Measurements from ENCODE around the gene RASAL1.

Gene RASAL1

GRCh38 chr12:113088971-113089756 is 46.4 kb downstream of the RASAL1 start:
- H3K27me3 ChIP-seq (replicated peaks; ENCODE audit: control insufficient read depth, insufficient read depth, low read length): peaks cover 27% of the 10 kb centered on the region
- DNase-seq (ENCODE audit: low read depth): no peak
- H3K9ac ChIP-seq (ENCODE audit: low read length): no peak overlapping the region
- no peaks in the 10 kb centered on the region for H3K9me3 ChIP-seq (ENCODE audit: control insufficient read depth, low read length)
- H3K36me3 ChIP-seq (ENCODE audit: control insufficient read depth, insufficient read depth, low read length, severe bottlenecking): peaks cover 5% of the 10 kb centered on the region
- no peak overlapping the region for H3K4me3 ChIP-seq (ENCODE audit: low read length)
- H3K4me1 ChIP-seq (ENCODE audit: control insufficient read depth, insufficient read depth, low read length): no peaks in the 10 kb centered on the region

DNA sequence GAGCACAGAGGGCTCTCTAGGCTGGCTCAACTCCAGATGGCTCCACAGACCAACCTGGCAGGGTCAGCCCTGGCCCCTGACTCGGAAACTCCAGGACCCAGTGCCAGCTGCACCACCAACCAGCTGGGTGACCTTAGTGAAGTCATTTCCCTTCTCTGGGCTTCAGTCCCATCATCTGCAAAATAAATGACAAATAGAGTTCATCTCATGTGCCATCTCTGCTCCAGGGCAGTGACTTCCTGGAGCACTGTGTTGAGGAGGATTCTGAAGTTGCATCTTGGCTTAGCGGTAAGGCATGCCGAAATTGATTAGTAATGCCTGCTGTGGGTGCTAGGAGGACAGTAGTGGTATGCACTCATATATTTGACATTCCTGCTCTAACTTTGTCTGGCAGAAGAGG is 47.5 kb downstream of the RASAL1 start:
- H3K9ac ChIP-seq (ENCODE audit: low read length): no peak overlapping the region
- no peaks in the 10 kb centered on the region for H3K9me3 ChIP-seq (ENCODE audit: control insufficient read depth, low read length)
- DNase-seq (ENCODE audit: low read depth): no peak
- H3K36me3 ChIP-seq (ENCODE audit: control insufficient read depth, insufficient read depth, low read length, severe bottlenecking): peaks cover 5% of the 10 kb centered on the region
- H3K4me1 ChIP-seq (ENCODE audit: control insufficient read depth, insufficient read depth, low read length): no peaks in the 10 kb centered on the region
- no peak overlapping the region for H3K4me3 ChIP-seq (ENCODE audit: low read length)
- H3K27me3 ChIP-seq (replicated peaks; ENCODE audit: control insufficient read depth, insufficient read depth, low read length): peaks cover 27% of the 10 kb centered on the region

DNA sequence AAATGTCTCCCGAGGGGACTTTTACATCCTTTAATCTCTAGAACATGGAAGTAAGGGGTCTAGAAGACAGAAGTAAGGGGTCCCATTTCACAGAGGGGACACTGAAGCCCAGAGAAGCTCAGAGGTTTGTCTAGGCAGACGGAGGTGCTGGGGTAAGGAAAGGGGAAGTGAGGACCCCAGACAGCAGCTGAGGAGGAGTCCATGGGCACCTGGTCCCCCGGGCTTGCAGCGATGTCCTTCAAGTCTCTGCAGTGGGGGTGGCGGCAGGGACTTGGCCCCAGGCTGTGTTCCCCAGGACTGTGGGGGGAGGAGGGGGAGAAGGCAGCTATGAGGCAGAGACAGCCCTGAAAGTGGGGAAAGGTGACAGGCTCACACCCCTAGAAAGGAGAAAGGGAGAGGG is 48.4 kb downstream of the RASAL1 start:
- H3K9ac ChIP-seq (ENCODE audit: low read length): no peak overlapping the region
- peaks cover 6% of the 10 kb centered on the region for H3K9me3 ChIP-seq (ENCODE audit: control insufficient read depth, low read length)
- peaks cover 1% of the 10 kb centered on the region for H3K4me1 ChIP-seq (ENCODE audit: control insufficient read depth, insufficient read depth, low read length)
- peaks cover 22% of the 10 kb centered on the region for H3K27me3 ChIP-seq (replicated peaks; ENCODE audit: control insufficient read depth, insufficient read depth, low read length)
- no peak for DNase-seq (ENCODE audit: low read depth)
- peaks cover 9% of the 10 kb centered on the region for H3K36me3 ChIP-seq (ENCODE audit: control insufficient read depth, insufficient read depth, low read length, severe bottlenecking)
- H3K4me3 ChIP-seq (ENCODE audit: low read length): no peak overlapping the region

- H3K27me3 ChIP-seq (replicated peaks; ENCODE audit: control insufficient read depth, insufficient read depth, low read length): peaks cover 15% of the 10 kb centered on the region
- no peak overlapping the region for H3K4me3 ChIP-seq (ENCODE audit: low read length)
- H3K9me3 ChIP-seq (ENCODE audit: control insufficient read depth, low read length): peaks cover 6% of the 10 kb centered on the region
- H3K36me3 ChIP-seq (ENCODE audit: control insufficient read depth, insufficient read depth, low read length, severe bottlenecking): peaks cover 9% of the 10 kb centered on the region
- no peak for DNase-seq (ENCODE audit: low read depth)
- H3K9ac ChIP-seq (ENCODE audit: low read length): no peak overlapping the region
- peaks cover 7% of the 10 kb centered on the region for H3K4me1 ChIP-seq (ENCODE audit: control insufficient read depth, insufficient read depth, low read length)
Measured at GRCh38 chr12:113086249-113087164, 49.1 kb downstream of the RASAL1 start.

DNA sequence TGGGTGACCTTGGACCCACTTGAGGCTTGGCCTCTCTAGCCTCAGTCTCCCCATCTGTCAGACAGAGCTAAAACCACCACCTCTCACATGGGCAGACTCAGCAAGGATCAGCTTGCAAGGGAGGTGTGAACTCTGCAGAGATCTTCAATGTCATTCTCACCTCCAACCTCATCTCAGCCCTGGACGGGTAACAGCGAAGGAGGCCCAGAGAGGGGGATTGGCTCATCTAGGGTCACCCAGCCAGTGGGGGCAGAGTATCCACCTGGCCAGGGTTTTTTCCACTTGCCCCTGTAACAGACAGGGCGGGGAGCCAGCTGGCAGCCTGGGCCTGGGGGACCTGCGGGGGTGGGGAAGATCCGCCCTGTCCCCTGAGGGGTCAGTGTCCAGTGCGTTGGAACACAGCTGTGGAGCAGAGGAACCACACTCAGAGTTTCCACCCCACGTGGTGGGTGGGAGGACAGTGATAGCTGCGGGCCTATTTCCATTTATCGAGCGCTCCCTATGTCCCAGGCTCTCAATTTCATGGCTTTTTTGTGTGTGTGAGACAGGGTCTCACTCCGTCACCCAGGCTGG is 51.6 kb downstream of the RASAL1 start:
- peaks cover 9% of the 10 kb centered on the region for H3K36me3 ChIP-seq (ENCODE audit: control insufficient read depth, insufficient read depth, low read length, severe bottlenecking)
- peaks cover 6% of the 10 kb centered on the region for H3K9me3 ChIP-seq (ENCODE audit: control insufficient read depth, low read length)
- peaks cover 25% of the 10 kb centered on the region for H3K4me1 ChIP-seq (ENCODE audit: control insufficient read depth, insufficient read depth, low read length)
- no peak for DNase-seq (ENCODE audit: low read depth)
- H3K9ac ChIP-seq (ENCODE audit: low read length): no peak overlapping the region
- no peak overlapping the region for H3K4me3 ChIP-seq (ENCODE audit: low read length)
- peaks cover 5% of the 10 kb centered on the region for H3K27me3 ChIP-seq (replicated peaks; ENCODE audit: control insufficient read depth, insufficient read depth, low read length)

- peaks cover 9% of the 10 kb centered on the region for H3K27me3 ChIP-seq (replicated peaks; ENCODE audit: control insufficient read depth, insufficient read depth, low read length)
- DNase-seq (ENCODE audit: low read depth): no peak
- peaks cover 6% of the 10 kb centered on the region for H3K9me3 ChIP-seq (ENCODE audit: control insufficient read depth, low read length)
- H3K36me3 ChIP-seq (ENCODE audit: control insufficient read depth, insufficient read depth, low read length, severe bottlenecking): peaks cover 9% of the 10 kb centered on the region
- H3K9ac ChIP-seq (ENCODE audit: low read length): no peak overlapping the region
- H3K4me3 ChIP-seq (ENCODE audit: low read length): no peak overlapping the region
- peaks cover 25% of the 10 kb centered on the region for H3K4me1 ChIP-seq (ENCODE audit: control insufficient read depth, insufficient read depth, low read length)
Measured at GRCh38 chr12:113082486-113083148, 52.9 kb downstream of the RASAL1 start.

DNA sequence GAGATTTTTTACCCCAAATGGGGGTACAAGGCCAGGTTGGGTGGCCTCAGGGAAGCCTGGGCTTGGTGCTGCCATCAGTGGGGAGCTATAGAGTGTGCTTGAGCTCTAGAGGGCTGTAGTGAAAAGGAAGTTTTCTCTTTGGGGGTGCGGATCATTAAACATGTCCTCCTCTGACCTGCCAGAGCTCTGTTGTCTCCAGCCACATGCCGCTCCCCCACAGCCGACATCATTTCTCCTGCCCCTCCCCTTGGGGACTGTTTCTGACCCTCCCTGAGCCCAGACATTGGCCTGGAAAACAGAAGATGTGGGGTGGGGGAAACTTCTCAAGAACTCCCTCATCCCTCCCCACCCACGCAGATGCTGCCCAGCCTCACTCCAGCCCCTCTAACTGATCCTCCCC is 53.7 kb downstream of the RASAL1 start:
- H3K36me3 ChIP-seq (ENCODE audit: control insufficient read depth, insufficient read depth, low read length, severe bottlenecking): peaks cover 9% of the 10 kb centered on the region
- H3K9ac ChIP-seq (ENCODE audit: low read length): peak overlapping the region; percentile 61
- H3K27me3 ChIP-seq (replicated peaks; ENCODE audit: control insufficient read depth, insufficient read depth, low read length): peaks cover 5% of the 10 kb centered on the region
- no peak overlapping the region for H3K4me3 ChIP-seq (ENCODE audit: low read length)
- DNase-seq (ENCODE audit: low read depth): no peak
- peaks cover 6% of the 10 kb centered on the region for H3K9me3 ChIP-seq (ENCODE audit: control insufficient read depth, low read length)
- peaks cover 25% of the 10 kb centered on the region for H3K4me1 ChIP-seq (ENCODE audit: control insufficient read depth, insufficient read depth, low read length)

- H3K4me1 ChIP-seq (ENCODE audit: control insufficient read depth, insufficient read depth, low read length): peaks cover 25% of the 10 kb centered on the region
- peaks cover 3% of the 10 kb centered on the region for H3K36me3 ChIP-seq (ENCODE audit: control insufficient read depth, insufficient read depth, low read length, severe bottlenecking)
- H3K9me3 ChIP-seq (ENCODE audit: control insufficient read depth, low read length): peaks cover 6% of the 10 kb centered on the region
- no peak for DNase-seq (ENCODE audit: low read depth)
- peaks cover 16% of the 10 kb centered on the region for H3K27me3 ChIP-seq (replicated peaks; ENCODE audit: control insufficient read depth, insufficient read depth, low read length)
- H3K4me3 ChIP-seq (ENCODE audit: low read length): no peak overlapping the region
- no peak overlapping the region for H3K9ac ChIP-seq (ENCODE audit: low read length)
Measured at GRCh38 chr12:113077859-113078255, 57.7 kb downstream of the RASAL1 start.

- no peaks in the 10 kb centered on the region for H3K36me3 ChIP-seq (ENCODE audit: control insufficient read depth, insufficient read depth, low read length, severe bottlenecking)
- H3K9me3 ChIP-seq (ENCODE audit: control insufficient read depth, low read length): peaks cover under 1% of the 10 kb centered on the region
- peaks cover 17% of the 10 kb centered on the region for H3K27me3 ChIP-seq (replicated peaks; ENCODE audit: control insufficient read depth, insufficient read depth, low read length)
- no peak for DNase-seq (ENCODE audit: low read depth)
- H3K9ac ChIP-seq (ENCODE audit: low read length): no peak overlapping the region
- peaks cover 26% of the 10 kb centered on the region for H3K4me1 ChIP-seq (ENCODE audit: control insufficient read depth, insufficient read depth, low read length)
- no peak overlapping the region for H3K4me3 ChIP-seq (ENCODE audit: low read length)
Measured at GRCh38 chr12:113077057-113077858, 58.3 kb downstream of the RASAL1 start.

DNA sequence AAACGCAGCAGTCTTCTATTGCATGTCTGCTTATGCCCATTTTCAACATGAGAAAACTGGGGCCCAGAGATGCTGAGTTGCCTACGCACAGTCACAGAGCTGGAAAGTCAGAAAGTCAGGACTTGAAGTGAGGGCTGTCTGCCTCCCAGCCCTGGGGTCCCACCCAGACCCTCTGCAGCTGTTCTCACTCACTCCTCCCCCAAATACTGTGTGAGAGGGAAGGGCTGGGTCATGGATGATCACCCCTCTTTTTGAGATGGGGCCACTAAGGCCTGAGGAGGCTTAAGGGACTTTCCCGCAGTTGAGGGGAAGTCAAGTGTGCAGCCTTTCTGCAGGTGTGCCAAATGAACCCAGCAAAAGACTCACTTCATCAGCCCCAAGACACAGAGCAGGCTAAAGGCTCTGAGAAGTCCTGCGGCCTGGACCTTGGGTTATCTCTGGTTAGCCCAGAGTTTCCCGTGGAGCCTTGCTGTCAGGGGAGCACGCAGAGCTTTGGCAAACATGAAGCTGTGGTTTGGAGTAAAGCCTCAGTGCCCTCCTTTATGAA is 60.4 kb downstream of the RASAL1 start:
- Histone ChIP-seq H3K4me1 (ENCODE audit: control insufficient read depth, insufficient read depth, low read length) (peaks cover 28% of the 10 kb centered on the region), H3K27me3 (replicated peaks; ENCODE audit: control insufficient read depth, insufficient read depth, low read length) (peaks cover 17% of the 10 kb centered on the region), H3K9ac (ENCODE audit: low read length) (no peak overlapping the region), H3K36me3 (ENCODE audit: control insufficient read depth, insufficient read depth, low read length, severe bottlenecking) (no peaks in the 10 kb centered on the region), H3K4me3 (ENCODE audit: low read length) (no peak overlapping the region), H3K9me3 (ENCODE audit: control insufficient read depth, low read length) (no peaks in the 10 kb centered on the region)
- DNase-seq (ENCODE audit: low read depth): no peak

All from adipocyte (in vitro differentiated cells).